Muscle of leg (tissue), 11 donors: Measurements from ENCODE around the gene EEPD1. TPM values are rescaled to one million over a fixed set of nuclear protein-coding genes. Genes with fewer than 3 reads are reported as not detected.
A peak's percentile ranks its signal among the peaks of the same experiment; 100 is the strongest.

ENCODE experiments used
- DNase-seq: peaks from one replicate; pipeline ENCODE4 v3.0.0; 2013
- H3K27ac ChIP-seq: one replicate; pipeline ENCODE4 v1.5.1; 2013; ENCODE audit warnings: mild to moderate bottlenecking, low read length, control low read depth
- H3K27me3 ChIP-seq: one replicate; pipeline ENCODE4 v1.6.1; 2013; ENCODE audit warnings: low read length; ENCODE audit not compliant: control insufficient read depth, insufficient read depth
- H3K36me3 ChIP-seq: one replicate; pipeline ENCODE4 v1.6.1; 2013; ENCODE audit warnings: low read length; ENCODE audit not compliant: control insufficient read depth, insufficient read depth
- H3K4me1 ChIP-seq: one replicate; pipeline ENCODE4 v1.6.1; 2013; ENCODE audit warnings: low read length; ENCODE audit not compliant: control insufficient read depth, insufficient read depth
- H3K4me3 ChIP-seq: one replicate; pipeline ENCODE4 v1.5.1; 2013; ENCODE audit warnings: low read length, control low read depth
- H3K9me3 ChIP-seq: replicated peaks from 2 replicates; pipeline ENCODE4 v1.6.1; 2013; ENCODE audit warnings: low read depth, low read length; ENCODE audit not compliant: control insufficient read depth
- WGBS: methylation state at CpG from one replicate; pipeline ENCODE4 v1.1.5; 2013; ENCODE audit warnings: missing lambda C conversion rate; ENCODE audit not compliant: insufficient coverage; 5-methylcytosine and 5-hydroxymethylcytosine counted together
- polyA plus RNA-seq, 8 donors: library from polyadenylated mRNA; unstranded; fragments of 120-200 nt; gene quantifications; one replicate each; pipeline versions ENCODE4 v1.2.1 to v1.2.3, GENCODE V29; 2013; ENCODE audit warnings: inconsistent platforms in 1 of 8, low replicate concordance in 1 of 8; ENCODE audit not compliant: insufficient read length in 8 of 8, insufficient read depth in 1 of 8
- total RNA-seq: library from RNA; stranded (reverse); fragments of 120-200 nt; gene quantifications from one replicate; pipeline ENCODE4 v1.2.4, GENCODE V29; 2013

The EEPD1 gene
- total and polyA plus RNA-seq, 9 donors: 9.2 to 14.2 (median 13.2) TPM

GRCh38 chr7:36215457-36215765 is 62.4 kb downstream of the EEPD1 start:
- Histone ChIP-seq H3K4me1 (peaks cover 26% of the 10 kb centered on the region), H3K27ac (peak overlapping the region; percentile 13), H3K9me3 (no peaks in the 10 kb centered on the region), H3K36me3 (no peaks in the 10 kb centered on the region), H3K27me3 (no peaks in the 10 kb centered on the region), H3K4me3 (no peak overlapping the region)
- WGBS: 43% methylated on average over 1 of the region's 2 CpGs
- DNase-seq: no peak

- no peaks in the 10 kb centered on the region for H3K36me3 ChIP-seq
- H3K27me3 ChIP-seq: no peaks in the 10 kb centered on the region
- WGBS: 67% methylated on average over 1 of the region's 4 CpGs
- DNase-seq: peak; percentile 37
- H3K4me1 ChIP-seq: peaks cover 20% of the 10 kb centered on the region
- H3K4me3 ChIP-seq: no peak overlapping the region
- H3K27ac ChIP-seq: no peak overlapping the region
- no peaks in the 10 kb centered on the region for H3K9me3 ChIP-seq
Measured at GRCh38 chr7:36216063-36216684, 63.1 kb downstream of the EEPD1 start.

GRCh38 chr7:36217211-36217960 is 64.3 kb downstream of the EEPD1 start:
- DNase-seq: no peak
- H3K36me3 ChIP-seq: no peaks in the 10 kb centered on the region
- no peaks in the 10 kb centered on the region for H3K27me3 ChIP-seq
- H3K9me3 ChIP-seq: no peaks in the 10 kb centered on the region
- H3K27ac ChIP-seq: no peak overlapping the region
- WGBS: no CpG with 5 or more reads among the region's 4 CpGs
- H3K4me3 ChIP-seq: no peak overlapping the region
- H3K4me1 ChIP-seq: peaks cover 20% of the 10 kb centered on the region

- no peak overlapping the region for H3K4me3 ChIP-seq
- no peaks in the 10 kb centered on the region for H3K27me3 ChIP-seq
- DNase-seq: no peak
- WGBS: 71% methylated on average over 4 of the region's 5 CpGs
- H3K27ac ChIP-seq: no peak overlapping the region
- no peaks in the 10 kb centered on the region for H3K36me3 ChIP-seq
- peaks cover 20% of the 10 kb centered on the region for H3K4me1 ChIP-seq
- H3K9me3 ChIP-seq: no peaks in the 10 kb centered on the region
Measured at GRCh38 chr7:36217961-36218284, 64.9 kb downstream of the EEPD1 start.

GRCh38 chr7:36219429-36219828 is 66.4 kb downstream of the EEPD1 start:
- H3K9me3 ChIP-seq: no peaks in the 10 kb centered on the region
- H3K27me3 ChIP-seq: no peaks in the 10 kb centered on the region
- DNase-seq: no peak
- H3K4me3 ChIP-seq: no peak overlapping the region
- 100% methylated on average over 1 of the region's 1 CpG for WGBS
- no peaks in the 10 kb centered on the region for H3K36me3 ChIP-seq
- no peak overlapping the region for H3K27ac ChIP-seq
- H3K4me1 ChIP-seq: peaks cover 15% of the 10 kb centered on the region

- peaks cover 5% of the 10 kb centered on the region for H3K4me1 ChIP-seq
- peak; percentile 39 for DNase-seq
Measured at GRCh38 chr7:36223851-36224250, 70.8 kb downstream of the EEPD1 start.

GRCh38 chr7:36224934-36225858 is 72.1 kb downstream of the EEPD1 start:
- peaks cover 5% of the 10 kb centered on the region for H3K4me1 ChIP-seq
- WGBS: 77% methylated on average over 3 of the region's 16 CpGs
- no peaks in the 10 kb centered on the region for H3K36me3 ChIP-seq
- H3K9me3 ChIP-seq: no peaks in the 10 kb centered on the region
- DNase-seq: peak; percentile 35
- H3K27ac ChIP-seq: no peak overlapping the region
- H3K4me3 ChIP-seq: no peak overlapping the region
- no peaks in the 10 kb centered on the region for H3K27me3 ChIP-seq

More at GRCh38 chr7:36223851-36224250, 70.8 kb downstream of the EEPD1 start:
- Histone ChIP-seq H3K4me3 (no peak overlapping the region), H3K9me3 (no peaks in the 10 kb centered on the region), H3K36me3 (no peaks in the 10 kb centered on the region), H3K27ac (no peak overlapping the region), H3K27me3 (no peaks in the 10 kb centered on the region)

- Histone ChIP-seq H3K27me3 (no peaks in the 10 kb centered on the region), H3K4me1 (peaks cover 5% of the 10 kb centered on the region), H3K9me3 (no peaks in the 10 kb centered on the region), H3K27ac (no peak overlapping the region), H3K4me3 (no peak overlapping the region), H3K36me3 (no peaks in the 10 kb centered on the region)
- no peak for DNase-seq
- no CpG with 5 or more reads among the region's 7 CpGs for WGBS
Measured at GRCh38 chr7:36226151-36226550, 73.1 kb downstream of the EEPD1 start.

- Histone ChIP-seq H3K27ac (peak overlapping the region; percentile 23), H3K9me3 (no peaks in the 10 kb centered on the region), H3K36me3 (no peaks in the 10 kb centered on the region), H3K27me3 (no peaks in the 10 kb centered on the region), H3K4me1 (peaks cover 5% of the 10 kb centered on the region), H3K4me3 (no peak overlapping the region)
- peak; percentile 92 for DNase-seq
- WGBS: 0% methylated on average over 2 of the region's 5 CpGs
Measured at GRCh38 chr7:36227223-36227622, 74.2 kb downstream of the EEPD1 start.

- H3K36me3 ChIP-seq: no peaks in the 10 kb centered on the region
- no peaks in the 10 kb centered on the region for H3K27me3 ChIP-seq
Measured at GRCh38 chr7:36228039-36228438, 75.0 kb downstream of the EEPD1 start.

More at GRCh38 chr7:36228039-36228438, 75.0 kb downstream of the EEPD1 start:
- no peak for DNase-seq
- H3K9me3 ChIP-seq: no peaks in the 10 kb centered on the region
- no peak overlapping the region for H3K27ac ChIP-seq
- H3K4me3 ChIP-seq: no peak overlapping the region
- peaks cover 5% of the 10 kb centered on the region for H3K4me1 ChIP-seq
- WGBS: 93% methylated on average over 3 of the region's 4 CpGs
